GM23338 (cell line): Measurements from ENCODE around the gene CACNA2D4. TPM values are rescaled to one million over a fixed set of nuclear protein-coding genes. Genes with fewer than 3 reads are reported as not detected.

Experiments
- ATAC-seq: fragments of 200-7000 bp; cut with Tn5 transposase; 3 replicates; pipeline ENCODE4 v1.9.1; 2020
- DNase-seq: peaks from one replicate; pipeline ENCODE4 v3.0.0-alpha.2; 2015; ENCODE audit warnings: low spot score
- H2AFZ ChIP-seq: fragments of 200-600 bp; sonication (generic); 2 replicates; pipeline ENCODE4 v1.8.0; 2016; ENCODE audit warnings: antibody characterized with exemption, mild to moderate bottlenecking, moderate library complexity
- H3F3A ChIP-seq: fragments of 200-600 bp; sonication (generic); replicated peaks from 2 replicates; pipeline ENCODE4 v1.8.0; 2017; ENCODE audit warnings: antibody characterized with exemption, mixed run types, low read depth
- H3K27ac ChIP-seq: fragments of 200-600 bp; sonication (generic); 2 replicates; pipeline ENCODE4 v1.6.1; 2016; ENCODE audit warnings: low read depth
- H3K27me3 ChIP-seq: fragments of 200-600 bp; sonication (generic); 2 replicates; pipeline ENCODE4 v1.8.0; 2016; ENCODE audit warnings: mild to moderate bottlenecking, mixed run types, moderate library complexity; ENCODE audit not compliant: insufficient read depth
- H3K36me3 ChIP-seq: fragments of 200-600 bp; sonication (generic); 2 replicates; pipeline ENCODE4 v1.8.0; 2016; ENCODE audit warnings: mild to moderate bottlenecking; ENCODE audit not compliant: insufficient read depth
- H3K4me1 ChIP-seq: fragments of 200-600 bp; sonication (generic); 2 replicates; pipeline ENCODE4 v1.8.0; 2016; ENCODE audit warnings: mild to moderate bottlenecking, moderate library complexity; ENCODE audit not compliant: insufficient read depth
- H3K4me2 ChIP-seq: fragments of 200-600 bp; sonication (generic); 2 replicates; pipeline ENCODE4 v1.7.1; 2017; ENCODE audit warnings: mixed run types
- H3K4me3 ChIP-seq: fragments of 200-600 bp; sonication (generic); 2 replicates; pipeline ENCODE4 v1.6.1; 2016; ENCODE audit warnings: mixed run types
- H3K79me2 ChIP-seq: fragments of 200-600 bp; sonication (generic); replicated peaks from 2 replicates; pipeline ENCODE4 v1.8.0; 2017; ENCODE audit warnings: mild to moderate bottlenecking; ENCODE audit not compliant: insufficient read depth
- H3K9me2 ChIP-seq: fragments of 200-600 bp; sonication (generic); 2 replicates; pipeline ENCODE4 v1.8.0; 2017; ENCODE audit not compliant: insufficient read depth
- H4K20me1 ChIP-seq: fragments of 200-600 bp; sonication (generic); replicated peaks from 2 replicates; pipeline ENCODE4 v1.8.0; 2017; ENCODE audit warnings: mild to moderate bottlenecking; ENCODE audit not compliant: insufficient read depth
- H3K27ac Mint-ChIP-seq: 2 replicates; pipeline ENCODE4 v1.8.0; 2020; ENCODE audit warnings: inconsistent platforms, mild to moderate bottlenecking, moderate library complexity, mixed read lengths
- H3K27me3 Mint-ChIP-seq: 3 replicates; pipeline ENCODE4 v1.8.0; 2022; ENCODE audit warnings: low read depth, mild to moderate bottlenecking, moderate library complexity, mixed read lengths, inconsistent platforms; ENCODE audit not compliant: insufficient read depth, poor library complexity
- H3K36me3 Mint-ChIP-seq: 3 replicates; pipeline ENCODE4 v1.8.0; 2021; ENCODE audit warnings: low read depth, mild to moderate bottlenecking, inconsistent platforms, moderate library complexity, mixed read lengths
- H3K4me1 Mint-ChIP-seq: 3 replicates; pipeline ENCODE4 v1.8.0; 2020; ENCODE audit warnings: mild to moderate bottlenecking, inconsistent platforms, mixed read lengths
- H3K4me3 Mint-ChIP-seq: 3 replicates; pipeline ENCODE4 v1.8.0; 2021; ENCODE audit warnings: moderate library complexity, mild to moderate bottlenecking, inconsistent platforms, mixed read lengths
- H3K9me3 Mint-ChIP-seq: 3 replicates; pipeline ENCODE4 v1.8.0; 2020; ENCODE audit warnings: moderate library complexity, mild to moderate bottlenecking, inconsistent platforms, mixed read lengths
- CREB1 ChIP-seq: fragments of 250-450 bp; sonication (Bioruptor Pico); IDR thresholded peaks from 2 replicates; pipeline ENCODE4 v1.5.0; 2020; ENCODE audit warnings: low read depth, mild to moderate bottlenecking, moderate library complexity
- CTCF ChIP-seq, 2 experiments: fragments of 200-600 bp in 1 of 2; sonication (generic) in 1 of 2; conservative IDR thresholded peaks; 2 replicates each; pipeline versions ENCODE4 v1.5.1 to v1.6.1; 2016 to 2017; ENCODE audit warnings: antibody characterized with exemption in 2 of 2, low read depth in 2 of 2, mild to moderate bottlenecking in 2 of 2, moderate library complexity in 1 of 2
- ETS1 ChIP-seq: IDR thresholded peaks from 2 replicates; pipeline ENCODE4 v1.6.1; 2016; ENCODE audit warnings: antibody characterized with exemption
- EZH2 ChIP-seq: fragments of 200-600 bp; sonication (generic); IDR thresholded peaks from one replicate; pipeline ENCODE4 v1.8.0; 2017; ENCODE audit warnings: antibody characterized with exemption, mild to moderate bottlenecking, low read depth; ENCODE audit not compliant: unreplicated experiment
- EZH2phosphoT487 ChIP-seq: fragments of 200-600 bp; sonication (generic); IDR thresholded peaks from one replicate; pipeline ENCODE4 v1.8.1; 2018; ENCODE audit warnings: antibody characterized with exemption; ENCODE audit not compliant: unreplicated experiment
- JUNB ChIP-seq: IDR thresholded peaks from one replicate; pipeline ENCODE4 v1.6.1; 2016; ENCODE audit warnings: antibody characterized with exemption; ENCODE audit not compliant: unreplicated experiment
- NANOG ChIP-seq: IDR thresholded peaks from 2 replicates; pipeline ENCODE4 v1.6.1; 2016; ENCODE audit warnings: antibody characterized with exemption, borderline replicate concordance
- POLR2AphosphoS5 ChIP-seq: IDR thresholded peaks from 2 replicates; pipeline ENCODE4 v1.6.1; 2016; ENCODE audit warnings: antibody characterized with exemption, low read depth
- REST ChIP-seq: IDR thresholded peaks from one replicate; pipeline ENCODE4 v1.6.1; 2018; ENCODE audit warnings: antibody characterized with exemption; ENCODE audit not compliant: unreplicated experiment
- STAT1 ChIP-seq: IDR thresholded peaks from one replicate; pipeline ENCODE4 v1.6.1; 2016; ENCODE audit warnings: antibody characterized with exemption; ENCODE audit not compliant: unreplicated experiment
- ZNF114 ChIP-seq: fragments of 250-450 bp; sonication (Bioruptor Pico); IDR thresholded peaks from 2 replicates; pipeline ENCODE4 v1.5.0; 2020; ENCODE audit warnings: mild to moderate bottlenecking, moderate library complexity
- ZNF331 ChIP-seq: fragments of 250-450 bp; sonication (Bioruptor Pico); IDR thresholded peaks from 2 replicates; pipeline ENCODE4 v1.5.0; 2020; ENCODE audit warnings: low read depth, mild to moderate bottlenecking, moderate library complexity
- ZNF462 ChIP-seq: fragments of 250-450 bp; sonication (Bioruptor Pico); IDR thresholded peaks from 2 replicates; pipeline ENCODE4 v1.5.0; 2020; ENCODE audit warnings: mild to moderate bottlenecking, moderate library complexity
- polyA plus RNA-seq: library from polyadenylated mRNA; unstranded; fragments of >200 nt; fragmentation: Nextera tagmentation; extraction: Ambion mirVana; gene quantifications from 2 replicates; pipeline ENCODE4 v1.2.1, GENCODE V29; 2016
- total RNA-seq: library from RNA; depleted of rRNA; stranded (reverse); fragments of >200 nt; shearing (Covaris generic); gene quantifications from 2 replicates; pipeline ENCODE4 v1.2.3, GENCODE V29; 2014

The CACNA2D4 gene
- total and polyA plus RNA-seq, 2 experiments from 2014 or later, result 0.07 to 0.24 TPM

- no peak for TF ChIP-seq ZNF462 (CRISPR knock-in tag)
- TF ChIP-seq EZH2, result no peak
These were observed 58.8 kb downstream of the CACNA2D4 start (continued) for GRCh38 chr12:1859643-1860042.

GRCh38 chr12:1858456-1858855 lies 60.0 kb downstream of the CACNA2D4 start:
- Histone ChIP-seq H3K4me2 (no peak overlapping the region), H4K20me1 (no peaks in the 10 kb centered on the region), H3K27me3 (no peaks in the 10 kb centered on the region), H3K9me2 (no peaks in the 10 kb centered on the region), H3F3A (no peaks in the 10 kb centered on the region), H3K4me3 (no peak overlapping the region), H3K36me3 (peaks cover 5% of the 10 kb centered on the region), H3K4me1 (no peaks in the 10 kb centered on the region), H2AFZ (no peak overlapping the region), H3K79me2 (no peaks in the 10 kb centered on the region), H3K27ac (no peak overlapping the region)
- Mint-ChIP-seq H3K4me1 (no peaks in the 10 kb centered on the region; the same call in 2 of the 3 replicates), H3K36me3 (no peaks in the 10 kb centered on the region; the same call in 2 of the 3 replicates), H3K4me3 (no peak overlapping the region), H3K9me3 (peaks cover 16% of the 10 kb centered on the region; the same call in 2 of the 3 replicates), H3K27me3 (peaks cover 4% of the 10 kb centered on the region), H3K27ac (no peak overlapping the region)
- ATAC-seq (no peak), DNase-seq (no peak)
- TF ChIP-seq ZNF331 (no peak), EZH2phosphoT487 (no peak), ZNF114 (CRISPR knock-in tag) (no peak), CTCF (conservative IDR thresholded peaks at IDR 0.05; ENCODE audit: low read depth in 2 of 2) (no peak), JUNB (no peak), ETS1 (no peak), STAT1 (no peak), EZH2 (no peak), REST (no peak), CREB1 (CRISPR knock-in tag) (no peak), POLR2AphosphoS5 (no peak), NANOG (no peak)
